Brain microvascular endothelial cell (primary cell): ENCODE results near the gene ESD.

ENCODE experiments used
- DNase-seq: peaks from one replicate; pipeline ENCODE4 v3.0.0-alpha.2; 2020
- H3K27ac ChIP-seq: fragments of 250-450 bp; sonication (Bioruptor Pico); 2 replicates; pipeline ENCODE4 v1.5.1; 2020; ENCODE audit warnings: mild to moderate bottlenecking, moderate library complexity
- H3K27me3 ChIP-seq: fragments of 250-450 bp; sonication (Bioruptor Pico); replicated peaks from 2 replicates; pipeline ENCODE4 v1.5.1; 2020; ENCODE audit warnings: mild to moderate bottlenecking
- H3K36me3 ChIP-seq: fragments of 250-450 bp; sonication (Bioruptor Pico); replicated peaks from 2 replicates; pipeline ENCODE4 v1.5.1; 2020; ENCODE audit warnings: mild to moderate bottlenecking
- H3K4me3 ChIP-seq: 2 replicates; pipeline ENCODE4 v1.5.1; 2011; ENCODE audit warnings: low read depth, mild to moderate bottlenecking, control low read depth, low read length, moderate library complexity
- in situ Hi-C: cut with HindIII; loops from 2 replicates; pipeline ENCODE4 v1.10.0; 2017; ENCODE audit warnings: low sequenced_read_pairs, low pct_ligation_motif_present
- TF ChIP-seq, protein P1 (sequence below): IDR thresholded peaks from 2 replicates; pipeline ENCODE4 v1.5.1; 2011; ENCODE audit warnings: low read depth, mild to moderate bottlenecking, moderate library complexity, low read length, control low read depth, inconsistent platforms; ENCODE audit errors: missing control alignments

The ESD gene, protein sequence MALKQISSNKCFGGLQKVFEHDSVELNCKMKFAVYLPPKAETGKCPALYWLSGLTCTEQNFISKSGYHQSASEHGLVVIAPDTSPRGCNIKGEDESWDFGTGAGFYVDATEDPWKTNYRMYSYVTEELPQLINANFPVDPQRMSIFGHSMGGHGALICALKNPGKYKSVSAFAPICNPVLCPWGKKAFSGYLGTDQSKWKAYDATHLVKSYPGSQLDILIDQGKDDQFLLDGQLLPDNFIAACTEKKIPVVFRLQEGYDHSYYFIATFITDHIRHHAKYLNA

DNA sequence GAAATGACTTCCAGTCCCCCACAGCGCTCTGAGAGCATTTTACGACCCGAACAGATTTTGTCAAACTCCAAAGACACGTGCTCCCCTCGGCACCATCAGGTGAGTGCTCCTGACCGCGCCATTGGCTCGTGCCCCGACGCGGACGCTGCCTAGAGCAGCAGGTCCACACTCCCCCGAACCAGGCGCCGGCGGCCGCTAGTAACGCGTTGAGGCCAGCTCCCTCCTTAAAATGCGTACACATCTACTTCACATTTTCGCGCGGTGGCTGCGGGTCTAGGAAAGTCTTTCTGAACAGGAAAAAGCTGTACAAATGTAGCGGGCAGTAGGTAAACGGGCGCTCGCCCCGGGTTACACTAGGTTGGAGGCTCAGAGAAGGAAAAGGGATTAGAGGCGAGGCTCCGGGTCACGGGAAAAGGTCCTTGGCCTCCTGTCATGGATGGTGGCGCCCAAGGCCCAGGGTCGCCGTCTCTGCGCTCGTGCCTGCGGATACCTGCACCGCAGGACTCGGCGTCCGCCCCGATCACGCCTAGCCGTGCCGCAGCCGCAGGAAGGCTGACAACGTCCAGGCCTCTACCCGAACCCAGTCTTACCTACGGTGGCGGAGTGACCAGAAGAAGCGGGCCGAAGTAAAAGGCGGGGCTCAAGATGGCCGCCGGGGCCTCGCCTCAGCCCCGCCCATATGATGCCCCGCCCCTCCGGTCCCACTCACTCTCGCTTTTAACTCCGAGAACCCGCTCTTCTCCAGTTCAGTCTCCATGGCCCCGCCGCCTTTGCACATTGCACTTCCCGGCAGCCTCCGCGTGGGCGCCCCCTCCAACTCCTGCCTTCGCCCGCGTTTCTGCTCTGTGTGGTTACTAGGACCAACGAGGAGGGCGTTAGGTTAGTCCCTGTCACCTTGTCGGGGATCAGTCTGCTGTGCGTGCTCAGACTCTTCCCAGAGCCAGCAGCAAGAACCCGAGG lies at the start of gene ESD:
TSS of gene ESD (minus strand) at position 647 of the 960 bp plus-strand sequence. CDS start 5,748 bp downstream, outside the sequence.
- H3K27me3 ChIP-seq = no peaks in the 10 kb centered on the region
- H3K36me3 ChIP-seq = no peaks in the 10 kb centered on the region
- in situ Hi-C loops = no loop called here
- TF ChIP-seq, protein P1, sequence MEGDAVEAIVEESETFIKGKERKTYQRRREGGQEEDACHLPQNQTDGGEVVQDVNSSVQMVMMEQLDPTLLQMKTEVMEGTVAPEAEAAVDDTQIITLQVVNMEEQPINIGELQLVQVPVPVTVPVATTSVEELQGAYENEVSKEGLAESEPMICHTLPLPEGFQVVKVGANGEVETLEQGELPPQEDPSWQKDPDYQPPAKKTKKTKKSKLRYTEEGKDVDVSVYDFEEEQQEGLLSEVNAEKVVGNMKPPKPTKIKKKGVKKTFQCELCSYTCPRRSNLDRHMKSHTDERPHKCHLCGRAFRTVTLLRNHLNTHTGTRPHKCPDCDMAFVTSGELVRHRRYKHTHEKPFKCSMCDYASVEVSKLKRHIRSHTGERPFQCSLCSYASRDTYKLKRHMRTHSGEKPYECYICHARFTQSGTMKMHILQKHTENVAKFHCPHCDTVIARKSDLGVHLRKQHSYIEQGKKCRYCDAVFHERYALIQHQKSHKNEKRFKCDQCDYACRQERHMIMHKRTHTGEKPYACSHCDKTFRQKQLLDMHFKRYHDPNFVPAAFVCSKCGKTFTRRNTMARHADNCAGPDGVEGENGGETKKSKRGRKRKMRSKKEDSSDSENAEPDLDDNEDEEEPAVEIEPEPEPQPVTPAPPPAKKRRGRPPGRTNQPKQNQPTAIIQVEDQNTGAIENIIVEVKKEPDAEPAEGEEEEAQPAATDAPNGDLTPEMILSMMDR = no peak
- DNase-seq = peak; percentile 93
- peak within 1 kb of the TSS; percentile 84 for H3K27ac ChIP-seq
- H3K4me3 ChIP-seq = peak within 1 kb of the TSS; percentile 91

DNA sequence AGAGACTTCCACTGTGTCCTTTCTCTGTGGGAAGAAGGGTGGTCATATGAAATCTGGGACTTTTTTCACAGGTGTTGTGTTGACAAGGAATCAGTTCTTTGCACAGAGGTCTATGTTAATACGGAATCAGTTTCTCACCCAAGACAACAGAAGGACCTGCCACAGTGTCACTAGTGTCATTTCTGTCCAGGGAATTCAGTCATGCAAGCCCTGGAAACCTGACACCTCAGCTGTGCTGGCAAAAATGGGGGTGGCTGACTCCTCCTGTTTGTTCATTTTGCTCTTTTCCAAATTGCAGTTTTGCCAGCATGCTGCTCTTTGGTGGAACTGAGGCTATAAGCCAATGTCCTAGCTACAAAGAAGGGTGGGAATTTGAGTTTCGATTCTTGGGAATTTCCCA lies 49.8 kb upstream of the ESD start:
- Histone ChIP-seq H3K36me3 (no peaks in the 10 kb centered on the region), H3K27me3 (no peaks in the 10 kb centered on the region), H3K4me3 (no peak overlapping the region), H3K27ac (no peak overlapping the region)
- TF ChIP-seq, protein P1 = no peak
- no peak for DNase-seq
- in situ Hi-C loops = no loop called here

DNA sequence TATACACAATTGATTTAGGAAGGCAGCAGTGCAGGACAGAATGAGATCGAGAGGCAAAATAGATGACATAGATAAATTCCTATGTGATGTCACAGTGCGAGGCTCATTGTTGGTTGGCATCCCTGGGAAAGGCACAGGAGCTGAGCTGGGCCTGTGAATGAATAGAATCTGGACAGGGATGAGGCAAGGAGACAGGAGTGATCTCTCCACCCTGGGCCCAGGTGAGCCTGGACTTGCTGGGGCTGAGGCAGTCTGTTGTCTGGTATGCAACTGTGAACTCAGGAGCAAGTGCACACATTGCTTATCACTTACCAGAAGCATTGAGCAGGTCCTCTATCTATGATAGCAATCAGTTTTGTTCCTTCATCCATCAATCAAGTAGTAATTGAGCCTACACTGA lies 48.2 kb upstream of the ESD start:
- H3K27ac ChIP-seq = no peak overlapping the region
- no peak overlapping the region for H3K4me3 ChIP-seq
- TF ChIP-seq, protein P1 = no peak
- in situ Hi-C loops = no loop called here
- no peaks in the 10 kb centered on the region for H3K36me3 ChIP-seq
- DNase-seq = no peak
- no peaks in the 10 kb centered on the region for H3K27me3 ChIP-seq

DNA sequence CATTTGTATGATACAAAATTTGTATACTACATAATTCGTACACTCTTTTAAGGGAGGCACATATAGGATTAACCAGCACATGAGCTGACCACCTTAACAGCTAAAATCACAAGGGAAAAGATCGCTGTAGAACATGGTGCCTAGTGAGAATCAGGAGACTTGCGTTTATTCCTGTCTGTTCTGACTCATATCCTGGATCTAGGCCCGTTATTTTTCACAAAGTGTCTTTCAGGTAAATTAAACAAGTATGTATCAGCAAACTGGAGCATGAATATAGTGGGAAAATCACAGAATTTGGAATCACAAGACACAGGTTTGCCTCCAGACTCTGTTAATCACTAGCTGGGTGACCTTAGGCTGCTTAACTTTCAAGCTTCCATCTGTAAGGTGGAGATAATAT lies 47.5 kb upstream of the ESD start:
- DNase-seq = no peak
- in situ Hi-C loops = no loop called here
- Histone ChIP-seq H3K27me3 (no peaks in the 10 kb centered on the region), H3K27ac (no peak overlapping the region), H3K36me3 (no peaks in the 10 kb centered on the region), H3K4me3 (no peak overlapping the region)
- TF ChIP-seq, protein P1 = no peak

DNA sequence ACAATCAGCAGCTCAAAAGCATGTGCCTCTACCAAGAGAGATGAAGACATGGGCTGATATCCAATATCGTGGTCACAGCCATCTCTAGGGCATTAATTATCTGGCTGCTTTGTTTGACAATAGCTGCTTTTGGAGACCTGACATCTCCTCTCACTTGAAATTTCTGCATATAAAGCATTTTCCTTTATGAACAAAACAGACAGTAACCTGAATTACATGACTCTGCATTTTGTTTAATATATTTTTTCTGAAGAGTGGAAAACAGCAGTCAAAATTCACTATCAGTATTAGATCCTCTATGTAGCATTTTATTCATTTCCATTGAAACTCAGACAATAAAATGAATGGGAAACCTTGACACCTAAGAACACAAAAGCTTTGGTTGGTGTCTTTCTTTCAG lies 42.4 kb upstream of the ESD start:
- Histone ChIP-seq H3K27ac (no peak overlapping the region), H3K4me3 (no peak overlapping the region), H3K27me3 (no peaks in the 10 kb centered on the region), H3K36me3 (no peaks in the 10 kb centered on the region)
- no peak for DNase-seq
- TF ChIP-seq, protein P1 = no peak
- in situ Hi-C loops = no loop called here
